ENCODE results near the gene EPPIN. TPM values are rescaled to one million over a fixed set of nuclear protein-coding genes. Genes with fewer than 3 reads are reported as not detected.
"Not testable (repeated sequence)": the region's sequence is repeated elsewhere in the genome, so short reads cannot be mapped to it uniquely, and the experiment has no call there.

The EPPIN gene
- total RNA-seq (not detected), polyA plus RNA-seq (not detected)

GRCh38 chr20:45547206-45547770, at the start of gene EPPIN:
TSS of gene EPPIN (minus strand) at chr20:45547401. CDS start at chr20:45547357, 44 bp downstream.
- no peak for DNase-seq
- H3K4me1 Mint-ChIP-seq = no peaks in the 10 kb centered on the region
- Histone ChIP-seq H3K4me1 (ENCODE audit: insufficient read depth, low read length) (no peaks in the 10 kb centered on the region), H3K36me3 (ENCODE audit: insufficient read depth, low read length) (no peaks in the 10 kb centered on the region), H3K4me3 (ENCODE audit: low read length in 2 of 2) (no peak within 1 kb of the TSS), H3K9me3 (ENCODE audit: control insufficient read depth in 1 of 2, low read length in 2 of 2) (no peaks in the 10 kb centered on the region), H3K27me3 (ENCODE audit: insufficient read depth, low read length) (peaks cover 3% of the 10 kb centered on the region), H3K27ac (ENCODE audit: low read depth, low read length) (no peak within 1 kb of the TSS)
- peaks cover 0 to 13% (median 4%) of the 10 kb centered on the region in 8 donors for H3K9me3 Mint-ChIP-seq
- H3K4me3 Mint-ChIP-seq = no peak within 1 kb of the TSS
- H3K36me3 Mint-ChIP-seq = no peaks in the 10 kb centered on the region
- intact Hi-C loops (cut with micrococcal nuclease) = no loop called here
- peaks cover 8 to 32% of the 10 kb centered on the region in 2 donors for H3K27me3 Mint-ChIP-seq
- H3K27ac Mint-ChIP-seq = no peak within 1 kb of the TSS
- ChIA-PET CTCF (ENCODE audit: partially characterized antibody) (no interaction called here), POLR2A (ENCODE audit: partially characterized antibody) (no interaction called here)

GRCh38 chr20:45595235-45595634, 48.0 kb upstream of the EPPIN start:
- ChIA-PET POLR2A (ENCODE audit: partially characterized antibody) (no interaction called here), CTCF (ENCODE audit: partially characterized antibody) (no interaction called here)
- Histone ChIP-seq H3K27ac (ENCODE audit: low read depth, low read length) (no peak overlapping the region), H3K4me3 (ENCODE audit: low read length in 2 of 2) (no peak overlapping the region), H3K9me3 (ENCODE audit: control insufficient read depth in 1 of 2, low read length in 2 of 2) (no peaks in the 10 kb centered on the region), H3K27me3 (ENCODE audit: insufficient read depth, low read length) (no peaks in the 10 kb centered on the region), H3K4me1 (ENCODE audit: insufficient read depth, low read length) (no peaks in the 10 kb centered on the region), H3K36me3 (ENCODE audit: insufficient read depth, low read length) (no peaks in the 10 kb centered on the region)
- no peaks in the 10 kb centered on the region for H3K36me3 Mint-ChIP-seq
- intact Hi-C loops (cut with micrococcal nuclease) = no loop called here
- peaks cover 24 to 26% of the 10 kb centered on the region in 2 donors for H3K27me3 Mint-ChIP-seq
- peaks cover 0 to 6% (median 0%) of the 10 kb centered on the region in 8 donors for H3K9me3 Mint-ChIP-seq
- H3K27ac Mint-ChIP-seq = no peak overlapping the region
- no peak for DNase-seq
- no peaks in the 10 kb centered on the region for H3K4me1 Mint-ChIP-seq
- H3K4me3 Mint-ChIP-seq = no peak overlapping the region

- H3K9me3 ChIP-seq (ENCODE audit: control insufficient read depth in 1 of 2, low read length in 2 of 2) = no peaks in the 10 kb centered on the region
- DNase-seq = no peak
- no peaks in the 10 kb centered on the region for H3K27me3 ChIP-seq (ENCODE audit: insufficient read depth, low read length)
- H3K4me3 ChIP-seq (ENCODE audit: low read length in 2 of 2) = no peak overlapping the region
- Mint-ChIP-seq H3K9me3 (peaks cover 0 to 6% (median 0%) of the 10 kb centered on the region in 8 donors), H3K36me3 (no peaks in the 10 kb centered on the region), H3K4me3 (peak overlapping the region in 1 of 8 donors; percentile 2), H3K4me1 (no peaks in the 10 kb centered on the region), H3K27ac (no peak overlapping the region), H3K27me3 (peaks cover 31% of the 10 kb centered on the region in 2 donors)
- H3K4me1 ChIP-seq (ENCODE audit: insufficient read depth, low read length) = no peaks in the 10 kb centered on the region
- ChIA-PET CTCF (ENCODE audit: partially characterized antibody) (interaction anchor here (1.3 kb wide), 1 partner anchor 177 kb away, joined by 5 read pairs; no protein-coding TSS in a partner anchor), POLR2A (ENCODE audit: partially characterized antibody) (no interaction called here)
- no peaks in the 10 kb centered on the region for H3K36me3 ChIP-seq (ENCODE audit: insufficient read depth, low read length)
- intact Hi-C loops (cut with micrococcal nuclease) = no loop called here
- no peak overlapping the region for H3K27ac ChIP-seq (ENCODE audit: low read depth, low read length)
Measured at GRCh38 chr20:45593498-45593897, 46.3 kb upstream of the EPPIN start.

GRCh38 chr20:45592574-45593189, 45.5 kb upstream of the EPPIN start:
- Mint-ChIP-seq H3K9me3 (peaks cover 0 to 5% (median 0%) of the 10 kb centered on the region in 8 donors), H3K27ac (no peak overlapping the region), H3K27me3 (peaks cover 30 to 32% of the 10 kb centered on the region in 2 donors), H3K4me3 (no peak overlapping the region), H3K36me3 (no peaks in the 10 kb centered on the region), H3K4me1 (no peaks in the 10 kb centered on the region)
- DNase-seq = peak in 4 of 5 donors; percentile 0 to 22 (median 20)
- Histone ChIP-seq H3K4me1 (ENCODE audit: insufficient read depth, low read length) (no peaks in the 10 kb centered on the region), H3K27me3 (ENCODE audit: insufficient read depth, low read length) (no peaks in the 10 kb centered on the region), H3K4me3 (ENCODE audit: low read length in 2 of 2) (no peak overlapping the region), H3K9me3 (ENCODE audit: control insufficient read depth in 1 of 2, low read length in 2 of 2) (no peaks in the 10 kb centered on the region), H3K36me3 (ENCODE audit: insufficient read depth, low read length) (no peaks in the 10 kb centered on the region), H3K27ac (ENCODE audit: low read depth, low read length) (no peak overlapping the region)
- POLR2A ChIA-PET (ENCODE audit: partially characterized antibody) = no interaction called here
- CTCF ChIA-PET (ENCODE audit: partially characterized antibody) = interaction anchor here (0.9 to 1.3 kb wide), 2 partner anchors 178 kb away, joined by 3 to 5 read pairs; no protein-coding TSS in a partner anchor
- intact Hi-C loops (cut with micrococcal nuclease) = loop anchor here (1.0 kb wide), 1 partner anchor 179 kb away; no protein-coding TSS in a partner anchor

- POLR2A ChIA-PET (ENCODE audit: partially characterized antibody) = no interaction called here
- H3K36me3 Mint-ChIP-seq = no peaks in the 10 kb centered on the region
- DNase-seq = no peak
- intact Hi-C loops (cut with micrococcal nuclease) = no loop called here
- no peaks in the 10 kb centered on the region for H3K36me3 ChIP-seq (ENCODE audit: insufficient read depth, low read length)
- H3K27me3 Mint-ChIP-seq = peaks cover 22 to 24% of the 10 kb centered on the region in 2 donors
- H3K4me1 ChIP-seq (ENCODE audit: insufficient read depth, low read length) = no peaks in the 10 kb centered on the region
- no peaks in the 10 kb centered on the region for H3K4me1 Mint-ChIP-seq
- no peak overlapping the region for H3K4me3 ChIP-seq (ENCODE audit: low read length in 2 of 2)
- no peak overlapping the region for H3K27ac ChIP-seq (ENCODE audit: low read depth, low read length)
- no peak overlapping the region for H3K27ac Mint-ChIP-seq
- H3K4me3 Mint-ChIP-seq = no peak overlapping the region
- H3K27me3 ChIP-seq (ENCODE audit: insufficient read depth, low read length) = no peaks in the 10 kb centered on the region
- CTCF ChIA-PET (ENCODE audit: partially characterized antibody) = no interaction called here
- peaks cover 0 to 4% (median 0%) of the 10 kb centered on the region in 8 donors for H3K9me3 Mint-ChIP-seq
- no peaks in the 10 kb centered on the region for H3K9me3 ChIP-seq (ENCODE audit: control insufficient read depth in 1 of 2, low read length in 2 of 2)
Measured at GRCh38 chr20:45589725-45590124, 42.5 kb upstream of the EPPIN start.

- Histone ChIP-seq H3K9me3 (ENCODE audit: control insufficient read depth in 1 of 2, low read length in 2 of 2) (no peaks in the 10 kb centered on the region), H3K27me3 (ENCODE audit: insufficient read depth, low read length) (no peaks in the 10 kb centered on the region), H3K36me3 (ENCODE audit: insufficient read depth, low read length) (no peaks in the 10 kb centered on the region), H3K27ac (ENCODE audit: low read depth, low read length) (no peak overlapping the region), H3K4me3 (ENCODE audit: low read length in 2 of 2) (no peak overlapping the region), H3K4me1 (ENCODE audit: insufficient read depth, low read length) (no peaks in the 10 kb centered on the region)
- H3K9me3 Mint-ChIP-seq = peaks cover 0 to 3% (median 0%) of the 10 kb centered on the region in 8 donors
- no peak for DNase-seq
- no peaks in the 10 kb centered on the region for H3K4me1 Mint-ChIP-seq
- H3K27ac Mint-ChIP-seq = no peak overlapping the region
- H3K4me3 Mint-ChIP-seq = no peak overlapping the region
- H3K27me3 Mint-ChIP-seq = peaks cover 19 to 20% of the 10 kb centered on the region in 2 donors
- CTCF ChIA-PET (ENCODE audit: partially characterized antibody) = no interaction called here
- intact Hi-C loops (cut with micrococcal nuclease) = no loop called here
- no peaks in the 10 kb centered on the region for H3K36me3 Mint-ChIP-seq
- POLR2A ChIA-PET (ENCODE audit: partially characterized antibody) = no interaction called here
Measured at GRCh38 chr20:45588800-45589199, 41.6 kb upstream of the EPPIN start.

- intact Hi-C loops (cut with micrococcal nuclease); H3K36me3 Mint-ChIP-seq; H3K27me3 ChIP-seq (ENCODE audit: insufficient read depth, low read length); H3K4me3 ChIP-seq (ENCODE audit: low read length in 2 of 2); H3K9me3 Mint-ChIP-seq; DNase-seq; H3K4me3 Mint-ChIP-seq; POLR2A ChIA-PET (ENCODE audit: partially characterized antibody); H3K9me3 ChIP-seq (ENCODE audit: control insufficient read depth in 1 of 2, low read length in 2 of 2); H3K4me1 ChIP-seq (ENCODE audit: insufficient read depth, low read length); H3K27ac Mint-ChIP-seq; H3K27ac ChIP-seq (ENCODE audit: low read depth, low read length); H3K36me3 ChIP-seq (ENCODE audit: insufficient read depth, low read length); H3K4me1 Mint-ChIP-seq: not testable (repeated sequence)
- CTCF ChIA-PET (ENCODE audit: partially characterized antibody) = interaction anchor here (1.1 kb wide), 1 partner anchor 238 kb away, joined by 3 read pairs; the partner anchor contains the start of gene SDC4
- H3K27me3 Mint-ChIP-seq = peaks cover 18 to 22% of the 10 kb centered on the region in 2 donors
Measured at GRCh38 chr20:45585986-45586385, 38.8 kb upstream of the EPPIN start.

All from CD4-positive, alpha-beta memory T cell (primary cell).